ENCODE data around the gene SEMA6B. TPM values are rescaled to one million over a fixed set of nuclear protein-coding genes. Genes with fewer than 3 reads are reported as not detected.

SEMA6B gene
- total and polyA plus RNA-seq, 7 experiments from 2014 or later = 0.22 to 2.4 (median 2.1) TPM; not detected in 2

DNA sequence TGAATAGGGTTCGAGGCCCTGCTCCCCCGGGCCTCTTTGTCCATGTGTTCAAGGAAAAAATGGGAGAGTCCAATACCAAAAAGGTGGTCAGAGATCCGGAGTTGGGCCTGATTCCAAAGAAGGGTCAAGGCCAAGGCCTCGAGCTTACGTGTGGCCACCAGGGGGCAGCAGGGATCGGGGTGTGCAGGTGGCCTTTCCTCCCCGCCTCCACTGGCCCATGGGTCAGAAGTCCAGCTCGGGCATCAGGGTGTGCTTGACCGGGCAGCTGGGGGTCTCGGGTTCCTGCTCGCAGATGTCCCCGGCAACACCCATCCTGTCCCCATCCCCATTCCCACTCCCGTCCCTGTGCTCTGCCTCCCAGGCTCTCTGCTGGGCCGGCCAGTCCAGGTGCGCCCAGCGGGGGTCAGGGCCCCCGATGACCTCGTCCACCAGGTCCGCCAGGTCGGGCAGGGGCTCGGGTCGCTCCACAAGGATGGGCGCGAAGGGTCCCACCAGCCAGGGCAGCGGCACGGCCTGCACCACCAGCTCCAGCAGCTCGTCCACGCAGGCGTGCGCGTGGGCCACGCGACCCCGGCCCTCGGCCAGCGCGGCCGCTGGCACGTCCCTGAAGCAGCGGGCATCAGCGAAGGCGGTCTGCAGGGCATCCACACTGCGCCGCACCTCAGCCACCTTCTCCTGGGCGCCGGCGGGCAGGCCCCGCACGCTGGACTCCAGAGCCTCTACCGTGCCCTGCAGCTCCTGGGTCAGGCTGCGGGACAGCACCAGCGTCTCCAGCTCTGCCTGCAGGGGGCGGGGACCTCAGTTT is 36.0 kb downstream of the SEMA6B start:
- ATAC-seq (peak; percentile 51), DNase-seq (peak in 1 of 9 donors; percentile 52)
- H3K9me3 Mint-ChIP-seq = no peaks in the 10 kb centered on the region
- H3K4me3 Mint-ChIP-seq = no peak overlapping the region
- CTCF ChIA-PET = interaction anchor here (1.0 kb wide), 1 partner anchor 21 kb away, joined by 3 read pairs; no protein-coding TSS in a partner anchor
- POLR2A ChIA-PET = interaction anchor here (0.6 kb wide), 1 partner anchor 9 kb away, joined by 3 read pairs; no protein-coding TSS in a partner anchor
- no peak overlapping the region for H3K27ac Mint-ChIP-seq
- H3K27me3 ChIP-seq (ENCODE audit: control insufficient read depth in 2 of 2, insufficient read depth in 2 of 2, low read length in 2 of 2) = no peaks in the 10 kb centered on the region
- H3K9me3 ChIP-seq (ENCODE audit: control insufficient read depth in 2 of 3, low read length in 3 of 3) = no peaks in the 10 kb centered on the region
- H3K4me3 ChIP-seq (ENCODE audit: low read length) = no peak overlapping the region
- peaks cover 0 to 5% (median 0%) of the 10 kb centered on the region in 5 donors for H3K27me3 Mint-ChIP-seq
- no peak overlapping the region for H3K27ac ChIP-seq (ENCODE audit: low read depth, low read length)
- H3K4me1 ChIP-seq (ENCODE audit: control insufficient read depth in 2 of 2, insufficient read depth in 2 of 2, low read length in 2 of 2) = no peaks in the 10 kb centered on the region
- peaks cover 0 to 2% (median 0%) of the 10 kb centered on the region in 7 donors for H3K4me1 Mint-ChIP-seq
- intact Hi-C loops (cut with micrococcal nuclease) = no loop called here
- H3K36me3 Mint-ChIP-seq = no peaks in the 10 kb centered on the region
- H3K36me3 ChIP-seq (ENCODE audit: control insufficient read depth in 2 of 3, insufficient read depth in 3 of 3, low read length in 3 of 3) = no peaks in the 10 kb centered on the region

- intact Hi-C loops (cut with micrococcal nuclease) = no loop called here
- peaks cover 0 to 5% (median 0%) of the 10 kb centered on the region in 5 donors for H3K27me3 Mint-ChIP-seq
Measured at GRCh38 chr19:4522291-4523002, 37.0 kb downstream of the SEMA6B start.

GRCh38 chr19:4521888-4522242 is 37.6 kb downstream of the SEMA6B start:
- no peak for ATAC-seq
- Mint-ChIP-seq H3K27ac (peak overlapping the region in 1 of 9 donors; percentile 62), H3K4me3 (no peak overlapping the region), H3K9me3 (no peaks in the 10 kb centered on the region), H3K4me1 (peaks cover 0 to 2% (median 0%) of the 10 kb centered on the region in 7 donors), H3K27me3 (peaks cover 0 to 5% (median 0%) of the 10 kb centered on the region in 5 donors), H3K36me3 (no peaks in the 10 kb centered on the region)
- intact Hi-C loops (cut with micrococcal nuclease) = no loop called here
- no peak for DNase-seq
- ChIA-PET POLR2A (no interaction called here), CTCF (interaction anchor here (0.6 kb wide), 1 partner anchor 1096 kb away, joined by 3 read pairs; no protein-coding TSS in a partner anchor)
- no peak overlapping the region for H3K27ac ChIP-seq (ENCODE audit: low read depth, low read length)
- no peaks in the 10 kb centered on the region for H3K36me3 ChIP-seq (ENCODE audit: control insufficient read depth in 2 of 3, insufficient read depth in 3 of 3, low read length in 3 of 3)
- no peaks in the 10 kb centered on the region for H3K4me1 ChIP-seq (ENCODE audit: control insufficient read depth in 2 of 2, insufficient read depth in 2 of 2, low read length in 2 of 2)
- H3K27me3 ChIP-seq (ENCODE audit: control insufficient read depth in 2 of 2, insufficient read depth in 2 of 2, low read length in 2 of 2) = no peaks in the 10 kb centered on the region
- H3K4me3 ChIP-seq (ENCODE audit: low read length) = no peak overlapping the region
- H3K9me3 ChIP-seq (ENCODE audit: control insufficient read depth in 2 of 3, low read length in 3 of 3) = no peaks in the 10 kb centered on the region

More at GRCh38 chr19:4522291-4523002, 37.0 kb downstream of the SEMA6B start:
- H3K4me1 Mint-ChIP-seq = peaks cover 0 to 2% (median 0%) of the 10 kb centered on the region in 7 donors
- DNase-seq (no peak), ATAC-seq (no peak)
- H3K27ac Mint-ChIP-seq = no peak overlapping the region
- H3K27ac ChIP-seq (ENCODE audit: low read depth, low read length) = no peak overlapping the region
- no peaks in the 10 kb centered on the region for H3K36me3 Mint-ChIP-seq
- no peaks in the 10 kb centered on the region for H3K9me3 ChIP-seq (ENCODE audit: control insufficient read depth in 2 of 3, low read length in 3 of 3)
- H3K36me3 ChIP-seq (ENCODE audit: control insufficient read depth in 2 of 3, insufficient read depth in 3 of 3, low read length in 3 of 3) = no peaks in the 10 kb centered on the region
- H3K9me3 Mint-ChIP-seq = no peaks in the 10 kb centered on the region
- H3K4me1 ChIP-seq (ENCODE audit: control insufficient read depth in 2 of 2, insufficient read depth in 2 of 2, low read length in 2 of 2) = no peaks in the 10 kb centered on the region
- H3K27me3 ChIP-seq (ENCODE audit: control insufficient read depth in 2 of 2, insufficient read depth in 2 of 2, low read length in 2 of 2) = no peaks in the 10 kb centered on the region
- ChIA-PET POLR2A (no interaction called here), CTCF (no interaction called here)
- H3K4me3 ChIP-seq (ENCODE audit: low read length) = no peak overlapping the region
- no peak overlapping the region for H3K4me3 Mint-ChIP-seq

- Histone ChIP-seq H3K27me3 (ENCODE audit: control insufficient read depth in 2 of 2, insufficient read depth in 2 of 2, low read length in 2 of 2) (no peaks in the 10 kb centered on the region), H3K36me3 (ENCODE audit: control insufficient read depth in 2 of 3, insufficient read depth in 3 of 3, low read length in 3 of 3) (no peaks in the 10 kb centered on the region), H3K4me1 (ENCODE audit: control insufficient read depth in 2 of 2, insufficient read depth in 2 of 2, low read length in 2 of 2) (no peaks in the 10 kb centered on the region), H3K27ac (ENCODE audit: low read depth, low read length) (no peak overlapping the region), H3K9me3 (ENCODE audit: control insufficient read depth in 2 of 3, low read length in 3 of 3) (no peaks in the 10 kb centered on the region), H3K4me3 (ENCODE audit: low read length) (no peak overlapping the region)
- ChIA-PET CTCF (interaction anchor here (0.6 kb wide), 1 partner anchor 1096 kb away, joined by 3 read pairs; no protein-coding TSS in a partner anchor), POLR2A (no interaction called here)
- Mint-ChIP-seq H3K36me3 (no peaks in the 10 kb centered on the region), H3K4me1 (peaks cover 0 to 2% (median 0%) of the 10 kb centered on the region in 7 donors), H3K27ac (no peak overlapping the region), H3K9me3 (no peaks in the 10 kb centered on the region), H3K27me3 (peaks cover 0 to 5% (median 0%) of the 10 kb centered on the region in 5 donors), H3K4me3 (no peak overlapping the region)
- DNase-seq (no peak), ATAC-seq (no peak)
- intact Hi-C loops (cut with micrococcal nuclease) = no loop called here
Measured at GRCh38 chr19:4521170-4521887, 38.2 kb downstream of the SEMA6B start.

- no peaks in the 10 kb centered on the region for H3K36me3 Mint-ChIP-seq
- CTCF ChIA-PET = no interaction called here
- Histone ChIP-seq H3K4me1 (ENCODE audit: control insufficient read depth in 2 of 2, insufficient read depth in 2 of 2, low read length in 2 of 2) (no peaks in the 10 kb centered on the region), H3K27me3 (ENCODE audit: control insufficient read depth in 2 of 2, insufficient read depth in 2 of 2, low read length in 2 of 2) (no peaks in the 10 kb centered on the region), H3K27ac (ENCODE audit: low read depth, low read length) (no peak overlapping the region), H3K36me3 (ENCODE audit: control insufficient read depth in 2 of 3, insufficient read depth in 3 of 3, low read length in 3 of 3) (no peaks in the 10 kb centered on the region), H3K4me3 (ENCODE audit: low read length) (no peak overlapping the region), H3K9me3 (ENCODE audit: control insufficient read depth in 2 of 3, low read length in 3 of 3) (no peaks in the 10 kb centered on the region)
- POLR2A ChIA-PET = no interaction called here
- ATAC-seq (no peak), DNase-seq (no peak)
- no peak overlapping the region for H3K27ac Mint-ChIP-seq
- peaks cover 0 to 2% (median 0%) of the 10 kb centered on the region in 7 donors for H3K4me1 Mint-ChIP-seq
- peaks cover 0 to 5% (median 0%) of the 10 kb centered on the region in 5 donors for H3K27me3 Mint-ChIP-seq
- H3K4me3 Mint-ChIP-seq = no peak overlapping the region
- H3K9me3 Mint-ChIP-seq = no peaks in the 10 kb centered on the region
- intact Hi-C loops (cut with micrococcal nuclease) = no loop called here
Measured at GRCh38 chr19:4519521-4520277, 39.8 kb downstream of the SEMA6B start.

- no peaks in the 10 kb centered on the region for H3K4me1 ChIP-seq (ENCODE audit: control insufficient read depth in 2 of 2, insufficient read depth in 2 of 2, low read length in 2 of 2)
- POLR2A ChIA-PET = no interaction called here
Measured at GRCh38 chr19:4519172-4519496, 40.4 kb downstream of the SEMA6B start.

More at GRCh38 chr19:4519172-4519496, 40.4 kb downstream of the SEMA6B start:
- Histone ChIP-seq H3K27me3 (ENCODE audit: control insufficient read depth in 2 of 2, insufficient read depth in 2 of 2, low read length in 2 of 2) (no peaks in the 10 kb centered on the region), H3K4me3 (ENCODE audit: low read length) (no peak overlapping the region), H3K27ac (ENCODE audit: low read depth, low read length) (no peak overlapping the region), H3K9me3 (ENCODE audit: control insufficient read depth in 2 of 3, low read length in 3 of 3) (no peaks in the 10 kb centered on the region), H3K36me3 (ENCODE audit: control insufficient read depth in 2 of 3, insufficient read depth in 3 of 3, low read length in 3 of 3) (no peaks in the 10 kb centered on the region)
- peaks cover 0 to 2% (median 0%) of the 10 kb centered on the region in 7 donors for H3K4me1 Mint-ChIP-seq
- DNase-seq (no peak), ATAC-seq (no peak)
- CTCF ChIA-PET = no interaction called here
- no peak overlapping the region for H3K27ac Mint-ChIP-seq
- no peak overlapping the region for H3K4me3 Mint-ChIP-seq
- intact Hi-C loops (cut with micrococcal nuclease) = no loop called here
- H3K9me3 Mint-ChIP-seq = no peaks in the 10 kb centered on the region
- H3K36me3 Mint-ChIP-seq = no peaks in the 10 kb centered on the region
- H3K27me3 Mint-ChIP-seq = peaks cover 0 to 5% (median 0%) of the 10 kb centered on the region in 5 donors

Measured in naive thymus-derived CD4-positive, alpha-beta T cell (primary cell).